HEK293 (cell line): ENCODE measurements around the gene UCKL1.

Experiments used
- CTCF ChIA-PET: fragments of 350-600 bp; formaldehyde crosslinking; extraction: SDS; loops from one replicate; lab custom pipeline; 2021; ENCODE audit warnings: antibody characterized with exemption; lab: Yijun Ruan, JAX
- POLR2A ChIA-PET: fragments of 300-600 bp; formaldehyde crosslinking; extraction: SDS; loops from one replicate; lab custom pipeline; 2020; ENCODE audit warnings: antibody characterized with exemption, inconsistent platforms; lab: Yijun Ruan, JAX
- H3K27ac ChIP-seq: fragments of 200-500 bp; sonication (Bioruptor generic); 2 replicates; pipeline ENCODE4 v1.5.1; 2014; ENCODE audit warnings: low read depth, low read length, control low read depth, inconsistent platforms; ENCODE audit errors: extremely low read depth
- H3K36me3 ChIP-seq, 2 experiments: fragments of 200-500 bp in 1 of 2; sonication (Bioruptor generic) in 1 of 2; 1 replicate in 1 of 2; 2 replicates in 1 of 2; pipeline ENCODE4 v1.5.1; 2014 to 2017; ENCODE audit warnings: inconsistent platforms in 2 of 2, low read length in 2 of 2; ENCODE audit not compliant: control insufficient read depth in 2 of 2, insufficient read depth in 1 of 2
- H3K4me1 ChIP-seq: fragments of 200-500 bp; sonication (Bioruptor generic); 2 replicates; pipeline ENCODE4 v1.5.1; 2014; ENCODE audit warnings: mild to moderate bottlenecking, low read length, inconsistent platforms; ENCODE audit not compliant: control insufficient read depth, insufficient read depth
- H3K4me3 ChIP-seq: 2 replicates; pipeline ENCODE4 v1.5.1; 2011; ENCODE audit warnings: low read depth, mild to moderate bottlenecking, control low read depth, low read length, moderate library complexity
- H3K9me3 ChIP-seq: fragments of 200-500 bp; sonication (Bioruptor generic); 2 replicates; pipeline ENCODE4 v1.5.1; 2014; ENCODE audit warnings: low read depth, low read length, inconsistent platforms; ENCODE audit not compliant: control insufficient read depth, insufficient read depth
- EGR2 ChIP-seq: fragments of 450-650 bp; formaldehyde crosslinking; IDR thresholded peaks from 2 replicates; pipeline ENCODE4 v1.5.1; 2016; ENCODE audit warnings: low read depth, missing biosample characterization, missing genetic modification characterization
- GFI1B ChIP-seq: fragments of 450-650 bp; formaldehyde crosslinking; IDR thresholded peaks from 2 replicates; pipeline ENCODE4 v1.5.1; 2016; ENCODE audit warnings: missing biosample characterization, missing genetic modification characterization
- GLI4 ChIP-seq: fragments of 450-650 bp; formaldehyde crosslinking; IDR thresholded peaks from 2 replicates; pipeline ENCODE4 v1.5.1; 2016; ENCODE audit warnings: missing biosample characterization, missing genetic modification characterization
- HOXD13 ChIP-seq: sonication (generic); formaldehyde crosslinking; IDR thresholded peaks from 2 replicates; pipeline ENCODE4 v1.8.0; 2022; ENCODE audit warnings: missing genetic modification reagents, borderline replicate concordance
- SP3 ChIP-seq: fragments of 450-650 bp; formaldehyde crosslinking; IDR thresholded peaks from 2 replicates; pipeline ENCODE4 v1.5.1; 2016; ENCODE audit warnings: missing biosample characterization, missing genetic modification characterization
- TRIM28 ChIP-seq: IDR thresholded peaks from 2 replicates; pipeline ENCODE4 v1.6.1; 2011; ENCODE audit warnings: low read length, control low read depth, borderline replicate concordance
- YY1 ChIP-seq: fragments of 450-650 bp; formaldehyde crosslinking; IDR thresholded peaks from 2 replicates; pipeline ENCODE4 v1.5.1; 2018; ENCODE audit warnings: missing biosample characterization, missing genetic modification characterization
- ZBTB20 ChIP-seq: fragments of 450-650 bp; formaldehyde crosslinking; IDR thresholded peaks from 2 replicates; pipeline ENCODE4 v1.5.1; 2016; ENCODE audit warnings: missing biosample characterization, missing genetic modification characterization
- ZNF155 ChIP-seq: fragments of 450-650 bp; formaldehyde crosslinking; IDR thresholded peaks from 2 replicates; pipeline ENCODE4 v1.5.1; 2016; ENCODE audit warnings: missing biosample characterization, missing genetic modification characterization
- ZNF174 ChIP-seq: fragments of 450-650 bp; formaldehyde crosslinking; IDR thresholded peaks from 2 replicates; pipeline ENCODE4 v1.5.0; 2017; ENCODE audit warnings: missing biosample characterization, mild to moderate bottlenecking, missing genetic modification characterization
- ZNF184 ChIP-seq: fragments of 450-650 bp; IDR thresholded peaks from 2 replicates; pipeline ENCODE4 v1.5.1; 2018; ENCODE audit warnings: missing biosample characterization, mild to moderate bottlenecking, missing genetic modification characterization
- ZNF221 ChIP-seq: fragments of 450-650 bp; formaldehyde crosslinking; IDR thresholded peaks from 2 replicates; pipeline ENCODE4 v1.5.1; 2017; ENCODE audit warnings: missing biosample characterization, missing genetic modification characterization, borderline replicate concordance
- ZNF223 ChIP-seq: fragments of 450-650 bp; formaldehyde crosslinking; IDR thresholded peaks from 2 replicates; pipeline ENCODE4 v1.5.1; 2016; ENCODE audit warnings: missing biosample characterization, missing genetic modification characterization
- ZNF302 ChIP-seq: fragments of 450-650 bp; formaldehyde crosslinking; IDR thresholded peaks from 2 replicates; pipeline ENCODE4 v1.5.1; 2016; ENCODE audit warnings: missing biosample characterization, missing genetic modification characterization, low read depth
- ZNF324 ChIP-seq: fragments of 450-650 bp; formaldehyde crosslinking; IDR thresholded peaks from 2 replicates; pipeline ENCODE4 v1.5.1; 2016; ENCODE audit warnings: missing biosample characterization, missing genetic modification characterization
- ZNF350 ChIP-seq: fragments of 450-650 bp; formaldehyde crosslinking; IDR thresholded peaks from 2 replicates; pipeline ENCODE4 v1.5.0; 2017; ENCODE audit warnings: missing biosample characterization, mild to moderate bottlenecking, missing genetic modification characterization
- ZNF596 ChIP-seq: fragments of 450-650 bp; IDR thresholded peaks from 2 replicates; pipeline ENCODE4 v1.5.0; 2018; ENCODE audit warnings: missing biosample characterization, mild to moderate bottlenecking, missing genetic modification characterization, moderate library complexity
- ZNF654 ChIP-seq: fragments of 450-650 bp; formaldehyde crosslinking; IDR thresholded peaks from 2 replicates; pipeline ENCODE4 v1.5.1; 2016; ENCODE audit warnings: low read depth, missing biosample characterization, missing genetic modification characterization
- ZNF76 ChIP-seq: fragments of 450-650 bp; formaldehyde crosslinking; IDR thresholded peaks from 2 replicates; pipeline ENCODE4; 2016; ENCODE audit warnings: low read depth, missing biosample characterization, missing genetic modification characterization, borderline replicate concordance
- ZNF776 ChIP-seq: fragments of 450-650 bp; formaldehyde crosslinking; IDR thresholded peaks from 2 replicates; pipeline ENCODE4 v1.5.0; 2017; ENCODE audit warnings: missing biosample characterization, missing genetic modification characterization, borderline replicate concordance
- ZNF791 ChIP-seq: fragments of 450-650 bp; formaldehyde crosslinking; IDR thresholded peaks from 2 replicates; pipeline ENCODE4 v1.5.1; 2016; ENCODE audit warnings: missing biosample characterization, missing genetic modification characterization
- ZNF837 ChIP-seq: fragments of 450-650 bp; formaldehyde crosslinking; IDR thresholded peaks from 2 replicates; pipeline ENCODE4 v1.5.1; 2016; ENCODE audit warnings: missing biosample characterization, missing genetic modification characterization
- ZSCAN23 ChIP-seq: fragments of 450-650 bp; formaldehyde crosslinking; IDR thresholded peaks from 2 replicates; pipeline ENCODE4 v1.5.1; 2016; ENCODE audit warnings: missing biosample characterization, missing genetic modification characterization
- TF ChIP-seq, protein P1 (sequence below): fragments of 450-650 bp; formaldehyde crosslinking; IDR thresholded peaks from 2 replicates; pipeline ENCODE4 v1.5.1; 2016; ENCODE audit warnings: missing biosample characterization, missing genetic modification characterization, borderline replicate concordance
- TF ChIP-seq, protein P2 (sequence below): fragments of 450-650 bp; formaldehyde crosslinking; IDR thresholded peaks from 2 replicates; pipeline ENCODE4 v1.5.1; 2017; ENCODE audit warnings: missing biosample characterization, mild to moderate bottlenecking, missing genetic modification characterization, moderate library complexity
- TF ChIP-seq, protein P3 (sequence below): fragments of 450-650 bp; formaldehyde crosslinking; IDR thresholded peaks from 2 replicates; pipeline ENCODE4 v1.5.1; 2016; ENCODE audit warnings: missing biosample characterization, missing genetic modification characterization

Gene UCKL1

DNA sequence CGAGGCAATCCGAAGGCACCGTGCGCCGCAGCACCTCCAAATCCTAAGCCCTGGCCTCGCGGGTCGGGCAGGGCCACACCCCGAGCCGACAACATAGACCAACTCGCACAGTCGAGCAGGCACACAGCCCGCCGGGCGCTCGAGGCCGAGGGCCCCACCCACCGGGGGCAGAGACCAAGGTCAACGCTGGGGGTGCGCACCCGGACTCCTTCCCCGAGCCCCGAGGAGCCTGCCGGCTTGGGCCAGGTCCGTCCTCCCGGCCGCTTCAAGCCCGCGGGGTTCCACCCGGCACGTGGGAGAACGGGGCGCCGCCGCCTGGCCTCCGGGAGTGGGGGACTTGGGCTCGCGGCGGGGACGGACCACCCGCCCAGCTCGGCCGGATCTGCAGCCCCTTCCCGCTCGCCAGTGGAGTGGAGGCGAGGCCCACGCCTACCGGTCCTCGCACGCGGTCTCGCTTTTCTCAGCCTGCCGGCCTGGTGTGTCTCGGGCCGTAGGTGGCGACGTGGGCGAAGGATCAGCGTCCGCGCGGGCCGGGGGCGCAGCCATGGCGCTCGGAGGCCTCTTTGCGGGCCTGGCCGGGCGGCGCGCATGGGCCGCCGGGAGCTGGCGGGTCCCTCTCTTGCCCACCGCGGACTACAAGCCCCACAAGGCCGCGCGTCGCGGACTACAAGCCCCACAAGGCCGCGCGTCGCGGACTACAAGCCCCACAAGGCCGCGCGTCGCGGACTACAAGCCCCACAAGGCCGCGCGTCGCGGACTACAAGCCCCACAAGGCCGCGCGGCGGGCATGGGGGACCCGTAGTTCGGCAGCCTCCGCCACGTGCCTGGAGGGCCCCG is at the start of gene UCKL1:
Gene UCKL1 (minus strand): TSS at position 590 of the 837 bp plus-strand sequence. CDS start 44 bp downstream, at position 546.
- ChIA-PET POLR2A (interaction anchor here (0.6 to 2.7 kb wide), 14 partner anchors 8 to 248 kb away, joined by 3 to 21 read pairs (median 3); partner anchors contain the start of genes ARFRP1, PRPF6, TCEA2 and TPD52L2), CTCF (interaction anchor here (0.5 to 1.4 kb wide), 5 partner anchors 9 to 63 kb away, joined by 3 to 5 read pairs (median 3); no protein-coding TSS in a partner anchor)
- peaks cover 4% of the 10 kb centered on the region; the same call in 1 of the 2 replicates for H3K4me1 ChIP-seq
- peak within 1 kb of the TSS; percentile 94 for H3K27ac ChIP-seq
- H3K36me3 ChIP-seq: peaks cover 0 to 30% of the 10 kb centered on the region in 2 experiments; a peak in 1 of 3 replicates
- H3K4me3 ChIP-seq: peak within 1 kb of the TSS; percentile 99
- no peaks in the 10 kb centered on the region for H3K9me3 ChIP-seq
- TF ChIP-seq ZNF837 (tag by site-specific recombination): 0 out of 2 replicates have a peak, but pooled peaks have one; percentile 37
- peak; percentile 96 for TF ChIP-seq ZBTB20 (tag by site-specific recombination)
- TF ChIP-seq ZNF155 (tag by site-specific recombination): no peak
- no peak for TF ChIP-seq ZNF184 (tag by site-specific recombination)
- no peak for TF ChIP-seq ZNF350
- TF ChIP-seq ZNF324 (tag by site-specific recombination): no peak
- TF ChIP-seq, protein P1, sequence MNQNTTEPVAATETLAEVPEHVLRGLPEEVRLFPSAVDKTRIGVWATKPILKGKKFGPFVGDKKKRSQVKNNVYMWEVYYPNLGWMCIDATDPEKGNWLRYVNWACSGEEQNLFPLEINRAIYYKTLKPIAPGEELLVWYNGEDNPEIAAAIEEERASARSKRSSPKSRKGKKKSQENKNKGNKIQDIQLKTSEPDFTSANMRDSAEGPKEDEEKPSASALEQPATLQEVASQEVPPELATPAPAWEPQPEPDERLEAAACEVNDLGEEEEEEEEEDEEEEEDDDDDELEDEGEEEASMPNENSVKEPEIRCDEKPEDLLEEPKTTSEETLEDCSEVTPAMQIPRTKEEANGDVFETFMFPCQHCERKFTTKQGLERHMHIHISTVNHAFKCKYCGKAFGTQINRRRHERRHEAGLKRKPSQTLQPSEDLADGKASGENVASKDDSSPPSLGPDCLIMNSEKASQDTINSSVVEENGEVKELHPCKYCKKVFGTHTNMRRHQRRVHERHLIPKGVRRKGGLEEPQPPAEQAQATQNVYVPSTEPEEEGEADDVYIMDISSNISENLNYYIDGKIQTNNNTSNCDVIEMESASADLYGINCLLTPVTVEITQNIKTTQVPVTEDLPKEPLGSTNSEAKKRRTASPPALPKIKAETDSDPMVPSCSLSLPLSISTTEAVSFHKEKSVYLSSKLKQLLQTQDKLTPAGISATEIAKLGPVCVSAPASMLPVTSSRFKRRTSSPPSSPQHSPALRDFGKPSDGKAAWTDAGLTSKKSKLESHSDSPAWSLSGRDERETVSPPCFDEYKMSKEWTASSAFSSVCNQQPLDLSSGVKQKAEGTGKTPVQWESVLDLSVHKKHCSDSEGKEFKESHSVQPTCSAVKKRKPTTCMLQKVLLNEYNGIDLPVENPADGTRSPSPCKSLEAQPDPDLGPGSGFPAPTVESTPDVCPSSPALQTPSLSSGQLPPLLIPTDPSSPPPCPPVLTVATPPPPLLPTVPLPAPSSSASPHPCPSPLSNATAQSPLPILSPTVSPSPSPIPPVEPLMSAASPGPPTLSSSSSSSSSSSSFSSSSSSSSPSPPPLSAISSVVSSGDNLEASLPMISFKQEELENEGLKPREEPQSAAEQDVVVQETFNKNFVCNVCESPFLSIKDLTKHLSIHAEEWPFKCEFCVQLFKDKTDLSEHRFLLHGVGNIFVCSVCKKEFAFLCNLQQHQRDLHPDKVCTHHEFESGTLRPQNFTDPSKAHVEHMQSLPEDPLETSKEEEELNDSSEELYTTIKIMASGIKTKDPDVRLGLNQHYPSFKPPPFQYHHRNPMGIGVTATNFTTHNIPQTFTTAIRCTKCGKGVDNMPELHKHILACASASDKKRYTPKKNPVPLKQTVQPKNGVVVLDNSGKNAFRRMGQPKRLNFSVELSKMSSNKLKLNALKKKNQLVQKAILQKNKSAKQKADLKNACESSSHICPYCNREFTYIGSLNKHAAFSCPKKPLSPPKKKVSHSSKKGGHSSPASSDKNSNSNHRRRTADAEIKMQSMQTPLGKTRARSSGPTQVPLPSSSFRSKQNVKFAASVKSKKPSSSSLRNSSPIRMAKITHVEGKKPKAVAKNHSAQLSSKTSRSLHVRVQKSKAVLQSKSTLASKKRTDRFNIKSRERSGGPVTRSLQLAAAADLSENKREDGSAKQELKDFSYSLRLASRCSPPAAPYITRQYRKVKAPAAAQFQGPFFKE (tag by site-specific recombination): no peak
- TF ChIP-seq, protein P2, sequence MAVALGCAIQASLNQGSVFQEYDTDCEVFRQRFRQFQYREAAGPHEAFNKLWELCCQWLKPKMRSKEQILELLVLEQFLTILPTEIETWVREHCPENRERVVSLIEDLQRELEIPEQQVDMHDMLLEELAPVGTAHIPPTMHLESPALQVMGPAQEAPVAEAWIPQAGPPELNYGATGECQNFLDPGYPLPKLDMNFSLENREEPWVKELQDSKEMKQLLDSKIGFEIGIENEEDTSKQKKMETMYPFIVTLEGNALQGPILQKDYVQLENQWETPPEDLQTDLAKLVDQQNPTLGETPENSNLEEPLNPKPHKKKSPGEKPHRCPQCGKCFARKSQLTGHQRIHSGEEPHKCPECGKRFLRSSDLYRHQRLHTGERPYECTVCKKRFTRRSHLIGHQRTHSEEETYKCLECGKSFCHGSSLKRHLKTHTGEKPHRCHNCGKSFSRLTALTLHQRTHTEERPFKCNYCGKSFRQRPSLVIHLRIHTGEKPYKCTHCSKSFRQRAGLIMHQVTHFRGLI (tag by site-specific recombination): peak; percentile 50; the same call in 1 of the 2 replicates
- TF ChIP-seq ZSCAN23 (tag by site-specific recombination): no peak
- peak; percentile 91 for TF ChIP-seq YY1 (tag by site-specific recombination)
- no peak for TF ChIP-seq ZNF302 (tag by site-specific recombination)
- no peak for TF ChIP-seq ZNF174 (tag by site-specific recombination)
- 0 out of 2 replicates have a peak, but pooled peaks have one; percentile 47 for TF ChIP-seq HOXD13 (CRISPR knock-in tag)
- TF ChIP-seq EGR2: peak; percentile 94
- no peak for TF ChIP-seq ZNF223 (tag by site-specific recombination)
- TF ChIP-seq, protein P3, sequence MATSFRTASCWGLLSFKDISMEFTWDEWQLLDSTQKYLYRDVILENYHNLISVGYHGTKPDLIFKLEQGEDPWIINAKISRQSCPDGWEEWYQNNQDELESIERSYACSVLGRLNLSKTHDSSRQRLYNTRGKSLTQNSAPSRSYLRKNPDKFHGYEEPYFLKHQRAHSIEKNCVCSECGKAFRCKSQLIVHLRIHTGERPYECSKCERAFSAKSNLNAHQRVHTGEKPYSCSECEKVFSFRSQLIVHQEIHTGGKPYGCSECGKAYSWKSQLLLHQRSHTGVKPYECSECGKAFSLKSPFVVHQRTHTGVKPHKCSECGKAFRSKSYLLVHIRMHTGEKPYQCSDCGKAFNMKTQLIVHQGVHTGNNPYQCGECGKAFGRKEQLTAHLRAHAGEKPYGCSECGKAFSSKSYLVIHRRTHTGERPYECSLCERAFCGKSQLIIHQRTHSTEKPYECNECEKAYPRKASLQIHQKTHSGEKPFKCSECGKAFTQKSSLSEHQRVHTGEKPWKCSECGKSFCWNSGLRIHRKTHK (tag by site-specific recombination): no peak
- peak; percentile 99 for TF ChIP-seq ZNF76 (tag by site-specific recombination)
- TF ChIP-seq GFI1B (tag by site-specific recombination): no peak
- TF ChIP-seq ZNF776 (tag by site-specific recombination): no peak
- no peak for TF ChIP-seq TRIM28
- no peak for TF ChIP-seq ZNF596
- TF ChIP-seq SP3: peak; percentile 88
- no peak for TF ChIP-seq ZNF654
- no peak; the same call in 1 of the 2 replicates for TF ChIP-seq GLI4 (tag by site-specific recombination)
- no peak for TF ChIP-seq ZNF221
- TF ChIP-seq ZNF791: no peak; the same call in 1 of the 2 replicates
